ENCODE results near the gene SORCS3.

SORCS3 gene

GRCh38 chr10:105026566-105026965 is 385.5 kb downstream of the SORCS3 start:
- DNase-seq = no peak

- no peak for DNase-seq
Observed at GRCh38 chr10:105029286-105029685, 388.2 kb downstream of the SORCS3 start.

DNA sequence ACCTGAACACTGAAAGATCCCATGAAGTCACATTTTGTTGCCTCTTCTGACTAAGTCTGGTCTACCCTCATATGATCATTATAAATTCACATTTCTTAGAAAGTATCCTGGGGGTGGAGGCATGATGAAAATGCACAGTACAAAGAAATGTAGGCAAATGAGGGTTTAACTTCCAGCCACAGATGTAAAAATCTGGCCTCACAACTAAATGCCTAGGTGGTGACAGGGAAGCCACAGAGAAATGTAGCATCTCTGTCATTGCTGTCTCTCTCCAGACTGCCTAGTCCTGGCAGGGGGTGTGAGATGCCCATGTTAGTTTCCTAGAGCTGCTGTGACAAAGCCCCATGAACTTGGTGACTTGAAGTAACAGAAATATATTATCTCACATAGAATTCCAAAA is 395.9 kb downstream of the SORCS3 start:
- DNase-seq = no peak

DNA sequence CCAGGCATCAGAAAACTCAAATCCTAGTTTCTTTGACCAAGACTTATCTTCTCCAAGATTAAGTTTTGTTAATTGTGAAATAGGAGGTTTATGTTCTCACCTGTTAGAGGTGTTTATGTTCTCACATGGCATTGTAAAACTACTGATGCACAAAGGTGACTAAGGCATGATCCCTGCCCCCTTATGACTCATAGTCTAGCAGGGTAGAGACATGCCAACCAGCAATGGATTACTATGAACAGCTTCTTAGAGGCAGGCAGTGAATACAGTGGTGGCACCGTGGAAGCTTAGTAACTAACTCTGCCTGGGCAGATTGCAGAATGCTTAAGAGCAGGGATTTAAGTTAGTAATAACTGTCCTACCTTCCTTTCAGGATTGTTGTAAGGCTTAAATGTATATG is 400.9 kb downstream of the SORCS3 start:
- no peak for DNase-seq

GRCh38 chr10:105042906-105043552 is 401.9 kb downstream of the SORCS3 start:
- DNase-seq = no peak

DNA sequence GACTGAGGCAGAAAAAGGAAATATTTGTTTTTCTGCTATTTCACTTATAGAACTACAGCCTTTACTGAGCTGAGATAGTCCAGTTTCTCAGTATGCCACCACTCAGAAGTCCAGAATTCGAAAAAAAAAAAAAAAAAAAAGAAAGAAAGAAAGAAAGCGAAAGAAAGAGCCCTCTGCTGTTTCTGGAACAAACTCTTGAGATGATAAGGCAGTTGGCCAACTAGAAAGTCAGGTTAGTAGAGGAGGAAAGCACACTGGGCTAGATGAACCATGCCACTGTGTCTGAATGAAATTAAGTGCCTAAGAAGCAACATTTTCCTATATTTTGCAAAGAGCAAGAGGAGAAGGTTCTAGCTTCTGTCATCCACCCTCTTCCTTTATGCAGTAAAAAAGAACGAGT is 403.8 kb downstream of the SORCS3 start:
- no peak for DNase-seq

GRCh38 chr10:105056413-105056812 is 415.3 kb downstream of the SORCS3 start:
- DNase-seq = no peak

DNA sequence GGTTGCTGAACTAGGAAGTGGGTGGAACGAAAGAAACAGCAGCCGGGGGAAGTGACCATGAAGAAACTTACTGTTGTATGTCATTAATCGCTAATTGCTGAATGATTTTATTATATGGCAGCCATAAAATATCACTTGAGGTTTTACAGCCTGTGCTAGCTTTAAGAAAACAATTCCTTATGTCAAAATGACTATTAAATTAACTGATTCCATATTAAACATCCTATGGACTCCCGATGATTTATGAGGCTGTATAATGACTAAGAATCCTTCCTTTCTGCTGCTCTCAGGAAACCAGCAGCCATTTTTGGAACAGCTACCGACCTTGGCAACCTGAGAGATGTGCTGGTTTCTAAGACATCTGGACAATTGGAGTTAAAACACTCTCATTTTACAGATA is 421.9 kb downstream of the SORCS3 start:
- no peak for DNase-seq

- DNase-seq = no peak
Observed at GRCh38 chr10:105063796-105064195, 422.7 kb downstream of the SORCS3 start.

DNA sequence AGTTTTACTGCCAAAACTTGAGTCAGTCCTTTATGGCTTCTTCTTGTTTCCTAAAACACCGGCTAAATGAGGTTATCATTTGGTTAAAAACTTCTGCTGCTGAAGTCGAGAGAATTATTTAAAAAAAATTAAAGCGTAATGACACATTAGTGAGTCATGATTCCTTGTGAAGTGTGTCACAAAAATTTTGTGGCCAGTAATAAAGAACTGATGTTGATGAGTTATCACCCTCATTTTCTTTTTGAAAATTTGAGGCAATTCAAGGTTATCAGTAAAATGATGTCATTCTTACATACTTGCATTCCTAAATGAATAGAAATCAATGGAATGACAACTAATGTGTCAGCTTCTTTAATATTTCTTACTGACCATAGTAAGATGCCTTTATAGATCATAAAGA is 427.4 kb downstream of the SORCS3 start:
- DNase-seq = no peak

DNA sequence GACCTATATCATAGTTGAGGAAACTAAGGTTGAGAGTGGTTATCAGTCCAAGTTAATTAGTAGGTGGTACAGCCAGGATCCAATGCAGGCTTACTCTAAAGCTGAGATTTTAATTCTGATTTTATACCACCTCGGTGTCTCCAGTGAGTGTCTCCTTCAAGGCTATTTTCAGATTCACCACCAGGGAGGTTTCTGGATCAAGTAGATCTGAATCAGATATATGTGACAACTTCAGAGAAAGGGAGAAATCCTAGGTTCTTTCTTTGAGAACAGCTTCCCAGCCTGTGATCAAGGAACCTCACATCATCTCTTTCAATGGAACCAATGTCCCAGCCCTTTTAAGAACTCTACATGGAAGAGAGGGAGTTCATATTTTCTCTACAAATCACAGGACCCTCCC is 429.2 kb downstream of the SORCS3 start:
- DNase-seq = no peak

DNA sequence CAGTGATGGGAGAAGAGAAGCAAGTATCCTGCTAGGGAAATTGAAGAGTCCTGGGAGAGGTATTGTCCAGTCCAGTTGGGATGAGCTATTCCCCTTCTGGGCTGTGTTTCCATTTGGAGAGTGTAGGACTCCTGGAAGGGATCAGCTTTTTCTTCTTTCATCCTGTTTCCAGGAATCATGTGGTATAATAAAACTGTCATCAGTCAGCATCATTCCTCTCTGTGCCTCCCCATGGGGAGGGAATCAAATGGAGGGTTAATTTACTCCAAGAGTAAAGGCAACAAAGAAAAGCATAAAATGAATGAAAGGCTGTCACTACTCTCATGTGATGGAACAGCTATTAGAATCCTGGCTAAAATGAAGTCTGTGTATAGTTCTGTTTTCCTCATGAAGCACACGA is 429.9 kb downstream of the SORCS3 start:
- DNase-seq = no peak

DNA sequence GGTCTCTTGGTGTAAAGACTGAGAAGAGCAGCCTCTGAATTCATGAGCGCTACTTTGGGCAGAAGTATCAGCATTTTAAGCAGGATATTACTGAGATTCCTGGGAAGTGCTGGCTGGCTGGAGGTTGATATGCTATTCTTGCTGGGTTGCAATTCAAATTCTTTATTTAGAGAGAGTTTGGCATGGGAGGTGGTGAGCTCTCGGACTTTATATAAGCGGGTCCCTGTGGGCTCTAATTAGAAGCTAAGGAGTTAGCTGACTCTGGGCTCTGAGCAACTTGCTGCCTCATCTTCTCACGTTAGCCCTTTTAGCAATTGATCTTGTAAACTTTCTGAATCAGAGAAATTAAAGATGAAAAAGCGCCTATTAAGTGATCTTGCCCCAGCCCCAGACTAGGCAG is 430.9 kb downstream of the SORCS3 start:
- no peak for DNase-seq

DNA sequence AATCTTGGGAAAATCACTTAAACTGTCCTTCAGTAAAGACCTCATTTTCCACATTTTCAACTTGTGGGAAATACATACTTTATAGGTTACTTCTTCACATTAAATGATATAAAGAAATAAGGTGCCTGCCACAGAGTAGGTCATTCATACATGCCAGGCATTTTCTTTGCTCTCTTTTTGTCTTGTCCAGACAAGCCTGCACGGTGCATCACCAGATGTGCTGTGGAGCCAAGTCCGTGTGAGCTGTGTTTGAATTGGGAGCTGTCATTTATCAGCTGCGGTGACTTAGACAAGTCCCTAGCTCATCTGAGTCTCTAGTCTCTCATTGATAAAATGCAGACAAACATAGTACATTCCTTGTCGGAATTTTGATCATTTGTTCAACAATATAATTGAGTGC is 432.9 kb downstream of the SORCS3 start:
- no peak for DNase-seq

DNA sequence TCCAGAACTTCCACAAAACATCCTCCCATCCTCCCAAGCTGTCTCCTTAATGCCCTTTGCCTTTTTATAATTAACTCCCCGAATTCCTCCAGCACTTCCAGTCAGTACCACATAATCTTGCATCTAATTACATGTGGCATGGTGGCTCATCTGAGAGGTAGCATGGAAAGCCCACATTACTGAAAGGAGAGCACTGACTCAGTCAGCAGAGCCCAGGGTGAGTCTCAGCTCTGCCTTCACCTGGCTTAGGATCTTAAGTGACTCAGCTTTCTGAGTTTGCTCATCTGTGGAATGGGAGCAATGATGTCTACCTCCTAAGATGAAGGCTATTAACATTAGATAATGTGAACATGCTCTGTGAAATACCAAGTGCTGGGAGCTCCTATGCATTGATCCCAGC is 433.9 kb downstream of the SORCS3 start:
- no peak for DNase-seq

- DNase-seq = no peak
Observed at GRCh38 chr10:105085980-105086379, 444.9 kb downstream of the SORCS3 start.

DNA sequence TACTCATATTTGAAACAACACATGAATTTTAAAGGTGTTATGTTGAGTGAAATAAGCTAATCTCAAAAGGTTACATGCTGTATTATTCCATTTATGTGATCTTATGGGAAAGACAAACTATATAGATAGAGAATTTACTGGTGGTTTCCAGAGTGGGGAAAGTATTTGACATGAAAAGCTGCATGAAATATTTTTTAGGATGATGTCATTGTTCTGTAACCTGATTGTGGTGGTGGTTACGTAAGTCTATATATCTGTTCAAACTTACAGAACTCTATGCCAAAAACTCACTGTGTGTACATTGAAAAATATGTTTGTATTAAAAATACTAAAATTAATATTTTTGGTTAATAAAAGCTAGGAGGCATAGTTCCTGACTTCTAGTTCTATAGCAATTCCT is 453.0 kb downstream of the SORCS3 start:
- no peak for DNase-seq

- no peak for DNase-seq
Observed at GRCh38 chr10:105096316-105096715, 455.2 kb downstream of the SORCS3 start.

- DNase-seq = no peak
Observed at GRCh38 chr10:105102977-105103376, 461.9 kb downstream of the SORCS3 start.

DNA sequence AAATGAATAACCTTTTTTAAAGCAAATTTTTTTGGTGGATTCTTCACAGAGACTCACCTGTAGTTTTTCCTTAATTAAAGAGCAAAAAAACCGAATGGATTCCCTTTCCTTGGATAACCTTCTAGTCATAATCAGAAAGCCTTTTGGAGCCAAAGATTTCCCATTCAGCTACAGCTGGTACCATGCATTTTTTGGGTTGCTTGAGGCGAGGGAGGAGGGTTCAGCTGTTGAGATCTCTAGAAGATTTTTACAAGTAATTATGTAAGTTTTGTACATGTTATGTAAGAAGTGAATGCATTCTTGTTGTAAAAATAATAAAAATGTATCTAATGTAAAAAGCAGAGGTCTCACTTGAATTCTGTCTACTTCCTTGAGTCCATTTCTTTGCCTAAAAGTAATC is 463.2 kb downstream of the SORCS3 start:
- no peak for DNase-seq

DNA sequence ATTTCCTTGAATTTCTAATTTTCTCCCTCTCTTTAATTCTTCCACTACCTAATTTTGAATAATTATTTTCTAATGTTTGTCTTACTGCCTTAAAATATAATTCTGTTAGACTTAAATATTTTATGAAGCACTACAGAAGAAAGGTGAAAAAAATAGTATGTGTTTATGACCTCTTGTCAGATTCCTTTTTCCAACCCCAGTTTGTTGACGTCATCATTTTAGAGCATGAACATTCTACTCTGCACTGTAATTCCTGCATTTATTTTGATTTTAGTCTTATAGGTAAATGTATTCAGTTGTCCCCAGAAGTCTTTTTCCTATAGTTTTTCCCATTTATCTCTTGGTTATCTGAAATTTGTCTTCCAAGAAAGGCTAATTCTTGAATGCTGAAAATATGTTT is 468.1 kb downstream of the SORCS3 start:
- DNase-seq = no peak

- DNase-seq = no peak
Observed at GRCh38 chr10:105112862-105113261, 471.8 kb downstream of the SORCS3 start.

DNA sequence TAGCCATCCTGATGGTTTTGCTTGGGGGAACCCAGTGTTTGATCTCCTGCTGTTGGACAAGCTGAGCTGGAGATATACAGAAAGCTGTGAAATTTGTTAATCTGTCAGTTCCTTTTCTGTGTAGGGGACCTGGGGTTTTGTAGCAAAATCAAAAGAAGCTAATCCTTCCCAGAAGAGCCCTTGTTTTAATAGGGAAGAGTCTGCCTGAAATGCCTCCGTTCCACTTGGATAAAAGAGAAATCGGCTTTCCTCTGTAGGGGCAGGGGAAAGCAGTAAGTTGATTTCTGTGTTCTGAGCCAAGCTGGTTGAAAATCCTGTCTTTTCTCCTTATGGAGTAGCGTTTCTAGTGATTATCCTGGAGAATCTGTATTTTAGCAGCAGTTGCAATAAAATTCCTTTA is 472.6 kb downstream of the SORCS3 start:
- DNase-seq = no peak

DNA sequence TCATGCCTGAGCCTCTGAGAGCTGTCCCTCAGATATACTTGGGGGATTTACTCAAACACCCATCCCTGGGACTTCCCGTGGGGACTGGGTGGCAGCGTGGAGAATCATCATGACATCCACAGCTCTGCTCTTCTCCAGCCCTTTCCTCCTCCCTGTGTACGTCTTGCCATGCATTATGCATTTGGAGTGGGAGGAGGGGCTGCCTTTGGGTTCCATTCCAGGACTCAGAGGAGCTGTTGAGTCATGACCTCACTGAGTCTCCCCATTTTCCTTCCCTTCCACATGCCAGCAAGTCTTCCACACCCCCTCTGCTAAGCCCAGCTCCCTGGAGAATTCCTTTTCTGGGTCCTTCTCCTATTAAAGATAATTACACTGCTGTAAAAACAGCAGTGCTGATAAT is 480.7 kb downstream of the SORCS3 start:
- DNase-seq = no peak

DNA sequence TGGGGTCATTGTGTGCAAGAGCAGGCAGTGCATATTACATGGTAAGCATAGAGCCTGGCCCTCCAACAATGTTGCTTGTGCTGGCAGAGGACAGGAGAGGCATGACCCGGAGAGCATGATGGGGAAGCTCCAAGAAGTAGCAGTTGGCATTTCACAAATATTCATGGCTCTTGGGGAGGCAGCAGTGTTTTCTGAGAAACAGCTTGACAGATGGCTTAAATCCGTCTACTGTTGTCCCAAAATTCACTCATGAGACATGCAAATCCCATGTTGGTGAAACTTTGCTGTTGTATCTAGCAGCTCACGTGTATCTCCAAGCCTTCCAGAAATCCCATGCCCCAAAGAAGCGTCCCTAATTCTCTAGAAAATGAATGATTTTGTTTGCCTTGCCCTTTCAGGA is 487.0 kb downstream of the SORCS3 start:
- no peak for DNase-seq

GRCh38 chr10:105138358-105138757 is 497.3 kb downstream of the SORCS3 start:
- no peak for DNase-seq
